SK-N-MC (cell line): ENCODE data around the gene LGR6.

Experiments used
- EZH2 ChIP-seq: fragments of 200-600 bp; sonication (generic); IDR thresholded peaks from one replicate; pipeline ENCODE4 v1.6.1; 2017; ENCODE audit warnings: antibody characterized with exemption
- FOXP2 ChIP-seq: optimal IDR thresholded peaks from 2 replicates; pipeline ENCODE3; 2011; ENCODE audit warnings: mild to moderate bottlenecking, moderate library complexity; ENCODE audit not compliant: insufficient read depth; ENCODE audit errors: extremely low read length, control extremely low read depth
- POLR2AphosphoS5 ChIP-seq: IDR thresholded peaks from 2 replicates; pipeline ENCODE4 v1.6.1; 2012; ENCODE audit warnings: mild to moderate bottlenecking, low read depth, low read length, borderline replicate concordance

DNA sequence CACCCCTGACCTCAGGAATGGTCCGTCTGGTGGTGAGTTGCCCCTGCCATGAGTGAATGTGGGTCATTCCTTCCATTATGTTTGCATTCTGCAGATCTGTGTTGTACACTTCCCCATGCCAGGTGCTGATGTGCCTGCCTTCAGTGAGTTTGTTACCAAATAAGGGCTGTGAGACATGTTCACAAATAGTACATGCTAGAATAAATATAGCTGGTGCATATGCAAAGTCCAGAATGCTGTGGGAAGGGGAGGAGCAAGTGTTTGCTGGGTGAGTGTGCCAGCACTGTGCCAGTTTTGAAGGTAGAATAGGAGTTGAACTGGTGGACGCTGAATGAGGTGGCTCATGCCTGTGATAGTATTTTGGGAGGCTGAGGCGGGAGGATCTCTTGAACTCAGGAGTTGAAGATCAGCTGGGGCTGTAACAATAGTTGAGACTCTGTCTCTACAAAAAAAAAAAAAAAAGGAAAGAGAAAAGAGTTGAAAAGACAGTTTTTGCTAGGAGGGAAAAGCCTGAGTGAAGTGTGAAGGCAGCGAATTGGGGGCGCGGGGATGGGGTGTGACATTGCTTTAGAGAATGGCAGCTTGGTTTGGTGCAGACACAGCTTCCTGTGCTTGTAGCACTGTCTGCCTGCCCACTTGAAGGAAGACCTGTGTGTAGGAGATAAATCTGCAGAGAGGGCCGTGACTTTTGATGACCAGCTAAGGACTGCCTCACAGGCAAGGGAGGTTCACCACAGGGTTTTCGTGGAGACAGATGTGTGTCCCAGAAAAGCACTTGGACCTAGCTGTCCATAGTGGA lies 61.1 kb downstream of the LGR6 start:
- TF ChIP-seq EZH2 (no peak), POLR2AphosphoS5 (no peak), FOXP2 (no peak)
